Stimulated activated naive CD8-positive, alpha-beta T cell treated with anti-CD3 and anti-CD28 coated beads, Interleukin-15, amount 100 ng/mL, for 72 hours (primary cell): ENCODE measurements around the gene MTLN.
"Not testable (repeated sequence)": the region's sequence is repeated elsewhere in the genome, so short reads cannot be mapped to it uniquely, and the experiment has no call there.

ENCODE experiments used
- ATAC-seq: fragments of 150-1000 bp; cut with Tn5 transposase; 2 replicates; pipeline ENCODE4 v1.10.0; 2021; ENCODE audit warnings: mild to moderate bottlenecking, moderate library complexity
- DNase-seq, 2 donors: peaks; one replicate each; pipeline ENCODE4 v3.0.0; 2021 to 2022
- H3K27ac Mint-ChIP-seq, 2 donors: one replicate each; pipeline ENCODE4 v1.8.0; 2022; ENCODE audit warnings: mild to moderate bottlenecking in 2 of 2, mixed read lengths in 2 of 2, moderate library complexity in 2 of 2
- H3K27me3 Mint-ChIP-seq: one replicate; pipeline ENCODE4 v1.8.0; 2022; ENCODE audit warnings: mixed read lengths
- H3K4me1 Mint-ChIP-seq: one replicate; pipeline ENCODE4 v1.8.0; 2022; ENCODE audit warnings: mild to moderate bottlenecking, mixed read lengths
- H3K4me3 Mint-ChIP-seq, 2 donors: one replicate each; pipeline ENCODE4 v1.8.0; 2022; ENCODE audit warnings: mild to moderate bottlenecking in 2 of 2, mixed read lengths in 2 of 2, moderate library complexity in 1 of 2
- H3K9me3 Mint-ChIP-seq, 2 donors: one replicate each; pipeline ENCODE4 v1.8.0; 2022; ENCODE audit warnings: mixed read lengths in 2 of 2

The MTLN gene, protein sequence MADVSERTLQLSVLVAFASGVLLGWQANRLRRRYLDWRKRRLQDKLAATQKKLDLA

DNA sequence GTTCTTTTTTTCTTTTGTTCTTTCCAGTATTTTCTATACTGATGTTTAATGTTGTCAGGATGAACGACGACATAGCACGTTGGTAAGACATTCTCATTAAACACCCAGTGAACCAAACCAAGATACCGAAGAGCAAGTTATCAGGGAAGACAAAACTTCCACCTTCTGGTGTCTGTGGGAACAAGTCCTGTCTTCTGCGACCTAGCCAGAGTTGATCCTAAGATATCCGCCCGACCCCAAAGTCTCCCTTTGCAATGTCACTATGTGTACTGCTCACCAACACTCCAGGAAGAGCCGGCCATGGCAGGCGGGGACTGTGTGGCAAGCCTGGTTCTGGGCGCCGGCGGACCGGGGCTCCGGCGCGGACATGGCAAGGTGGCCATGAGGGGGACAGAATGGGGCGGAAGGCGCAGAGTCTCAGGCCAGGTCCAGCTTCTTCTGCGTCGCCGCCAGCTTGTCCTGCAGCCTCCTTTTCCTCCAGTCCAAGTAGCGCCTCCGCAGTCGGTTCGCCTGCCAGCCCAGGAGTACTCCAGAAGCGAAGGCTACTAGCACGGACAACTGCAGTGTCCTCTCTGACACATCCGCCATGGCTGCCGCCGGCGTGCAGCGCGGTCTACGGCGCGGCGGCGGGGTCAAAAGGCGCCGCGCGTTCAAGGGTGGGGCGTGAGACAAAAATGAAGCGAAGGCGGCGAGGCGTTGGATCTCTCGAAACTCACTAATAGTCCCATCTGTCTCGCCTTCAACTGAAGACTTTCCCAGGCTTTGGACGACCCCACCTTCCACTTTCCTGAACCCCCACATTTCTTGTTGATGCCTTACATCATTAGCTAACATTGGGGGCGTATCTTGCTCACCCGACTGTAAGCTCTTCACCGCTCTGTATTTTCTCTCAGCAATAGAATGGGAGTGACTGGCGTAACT lies at the start of gene MTLN:
Gene MTLN (minus strand): TSS at position 610 of the 921 bp plus-strand sequence. CDS start 22 bp downstream, at position 588.
- Mint-ChIP-seq H3K4me1 (peaks cover 19% of the 10 kb centered on the region), H3K9me3 (no peaks in the 10 kb centered on the region), H3K4me3 (peak within 1 kb of the TSS; percentile 87 to 93), H3K27me3 (peaks cover 30% of the 10 kb centered on the region), H3K27ac (peak within 1 kb of the TSS; percentile 93 to 97)
- DNase-seq: peak; percentile 71 to 75
- ATAC-seq: peak; percentile 96

DNA sequence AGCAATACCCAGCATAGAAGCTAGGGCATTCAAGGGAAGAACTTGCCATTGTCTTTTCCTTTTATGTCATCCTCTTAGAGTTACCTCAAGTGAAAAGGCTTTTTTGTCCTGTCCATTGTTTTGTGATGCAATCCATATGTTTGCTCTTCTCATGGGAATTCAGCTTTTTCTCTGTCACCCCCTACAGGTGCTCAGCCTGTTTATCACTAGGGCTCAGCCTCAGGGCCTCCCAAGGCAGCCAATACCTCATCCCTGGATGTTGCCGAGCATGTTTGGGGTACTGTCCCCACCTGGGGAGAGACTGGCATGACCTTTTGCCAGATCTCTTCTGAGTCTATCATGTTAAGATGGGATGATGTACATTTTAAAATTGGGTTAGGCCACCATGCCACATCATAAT lies 49.6 kb upstream of the MTLN start:
- not testable (repeated sequence) for H3K9me3 Mint-ChIP-seq, H3K27me3 Mint-ChIP-seq

DNA sequence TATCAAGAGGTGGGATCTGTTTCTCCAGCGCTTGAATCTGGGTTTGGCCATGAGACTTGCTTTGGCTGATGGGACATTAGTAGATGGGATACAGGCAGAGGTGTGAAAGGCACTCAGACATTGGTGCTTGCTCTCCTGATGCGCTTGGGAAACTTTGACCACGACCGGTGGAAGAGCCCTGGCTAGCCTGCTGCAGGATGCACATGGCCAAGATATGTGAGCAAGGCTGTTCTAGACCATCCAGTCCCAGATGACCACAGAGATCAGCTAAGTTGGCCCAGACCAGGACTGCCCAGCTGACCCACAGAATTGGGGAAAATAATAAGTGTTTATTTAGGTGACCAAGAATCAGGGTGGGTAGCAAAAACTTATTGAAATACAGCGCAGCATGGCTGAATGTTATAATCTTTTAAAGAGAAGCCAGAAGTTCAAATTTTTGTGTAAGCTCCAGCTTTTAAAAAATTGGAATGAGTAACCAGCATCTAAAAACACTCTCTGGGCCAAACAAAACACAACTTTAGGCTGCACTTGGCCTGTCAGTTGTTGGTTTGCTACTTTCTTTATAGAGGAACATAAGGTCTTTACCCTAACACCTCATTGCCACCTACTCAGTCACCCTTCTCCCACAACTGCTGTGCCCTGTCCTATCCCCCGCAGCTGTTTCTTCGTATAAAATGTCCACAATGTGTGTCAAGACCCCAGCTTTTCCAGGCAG lies 35.9 kb upstream of the MTLN start:
- H3K27me3 Mint-ChIP-seq, H3K4me1 Mint-ChIP-seq, DNase-seq, H3K9me3 Mint-ChIP-seq, H3K27ac Mint-ChIP-seq, ATAC-seq, H3K4me3 Mint-ChIP-seq: not testable (repeated sequence)

More for the DNA sequence above, 49.6 kb upstream of the MTLN start:
- ATAC-seq, H3K27ac Mint-ChIP-seq, H3K4me3 Mint-ChIP-seq, H3K4me1 Mint-ChIP-seq, DNase-seq: not testable (repeated sequence)

DNA sequence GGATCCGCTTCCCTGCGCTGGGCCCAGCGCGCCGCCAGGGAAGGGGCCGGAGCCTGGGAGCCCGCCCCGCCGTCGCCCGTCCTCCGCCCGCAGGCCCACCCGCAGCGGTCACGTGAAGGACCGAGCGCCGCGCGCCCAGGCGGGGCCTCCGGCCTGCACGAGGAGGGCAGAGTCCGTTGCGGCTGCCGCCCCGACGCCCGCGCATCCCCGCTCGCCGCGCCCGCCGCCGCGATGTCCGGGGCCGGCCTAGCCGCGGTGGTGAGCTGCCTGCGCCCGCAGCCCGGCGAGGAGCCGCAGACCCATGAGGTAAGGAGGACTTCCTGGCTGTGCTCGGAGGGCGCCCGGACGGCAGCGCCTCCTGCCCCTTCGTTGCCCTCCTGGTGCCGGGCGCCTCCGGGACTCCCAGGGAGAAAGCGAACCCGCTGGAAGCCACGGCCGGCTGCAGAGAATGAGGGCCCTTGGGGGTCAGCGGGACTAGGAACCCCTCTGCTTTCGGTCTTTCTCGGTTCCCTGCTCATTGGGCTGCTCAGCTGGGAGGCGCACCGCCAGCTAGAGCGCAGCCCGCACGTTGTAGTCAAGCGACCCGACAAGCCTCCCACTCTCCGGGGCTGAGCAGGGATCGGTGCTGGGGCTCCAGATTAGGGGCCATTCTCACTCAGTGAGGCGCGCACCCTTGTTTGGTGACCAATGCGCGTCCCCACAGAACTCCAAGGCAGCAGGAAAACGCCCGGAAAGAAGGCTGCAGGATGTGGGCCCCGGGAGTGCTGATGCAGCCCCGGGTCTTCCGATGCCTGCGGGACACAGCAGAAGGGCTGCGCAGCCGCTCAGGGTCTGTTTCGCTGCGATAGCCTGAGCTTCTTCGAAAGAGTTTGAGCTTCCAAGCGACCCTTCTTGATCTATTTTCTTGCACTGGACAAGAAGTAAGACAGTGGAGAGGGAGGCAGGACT lies 33.4 kb upstream of the MTLN start:
- not testable (repeated sequence) for H3K4me1 Mint-ChIP-seq, H3K9me3 Mint-ChIP-seq, H3K27ac Mint-ChIP-seq, H3K27me3 Mint-ChIP-seq, DNase-seq, H3K4me3 Mint-ChIP-seq
- ATAC-seq: peak; percentile 73

DNA sequence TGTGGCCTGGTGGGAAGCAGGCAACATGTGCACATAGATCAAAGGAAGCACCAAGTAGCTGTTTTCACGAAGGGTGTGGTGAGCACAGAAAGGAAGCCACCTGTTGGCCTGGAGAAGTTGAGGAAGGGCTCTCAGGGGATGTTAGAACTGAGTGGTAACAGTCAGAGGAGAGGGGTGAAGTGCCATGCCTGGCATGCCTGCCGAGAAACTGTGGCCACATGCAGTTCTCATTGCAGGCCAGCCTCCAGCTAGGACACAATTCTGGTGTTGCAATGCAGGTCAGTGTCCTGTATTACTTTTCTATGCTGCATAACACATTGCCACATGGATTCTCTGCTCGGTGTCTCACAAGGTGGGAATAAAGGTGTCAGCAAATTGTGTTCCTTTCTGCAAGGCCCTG lies 30.9 kb upstream of the MTLN start:
- ATAC-seq, H3K27ac Mint-ChIP-seq, H3K4me1 Mint-ChIP-seq, H3K9me3 Mint-ChIP-seq, H3K4me3 Mint-ChIP-seq, H3K27me3 Mint-ChIP-seq, DNase-seq: not testable (repeated sequence)

DNA sequence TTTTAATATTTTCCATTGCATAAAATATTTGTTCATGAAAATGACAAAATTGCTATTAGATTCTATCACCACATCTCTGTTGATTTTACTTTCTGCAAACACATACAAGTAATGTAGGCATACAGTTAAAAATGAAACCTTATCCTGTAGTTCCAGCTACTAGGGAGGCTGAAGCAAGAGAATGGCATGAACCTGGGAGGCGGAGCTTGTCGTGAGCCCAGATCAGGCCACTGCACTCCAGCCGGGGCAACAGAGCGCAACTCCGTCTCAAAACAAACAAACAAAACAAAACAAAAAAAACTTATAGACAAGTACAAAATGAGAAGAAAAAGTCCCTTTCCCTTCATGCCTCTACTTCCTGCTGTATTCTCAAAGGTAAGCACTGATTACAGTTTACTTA lies 22.2 kb upstream of the MTLN start:
- H3K4me1 Mint-ChIP-seq, ATAC-seq, H3K27ac Mint-ChIP-seq, DNase-seq, H3K27me3 Mint-ChIP-seq, H3K9me3 Mint-ChIP-seq, H3K4me3 Mint-ChIP-seq: not testable (repeated sequence)

DNA sequence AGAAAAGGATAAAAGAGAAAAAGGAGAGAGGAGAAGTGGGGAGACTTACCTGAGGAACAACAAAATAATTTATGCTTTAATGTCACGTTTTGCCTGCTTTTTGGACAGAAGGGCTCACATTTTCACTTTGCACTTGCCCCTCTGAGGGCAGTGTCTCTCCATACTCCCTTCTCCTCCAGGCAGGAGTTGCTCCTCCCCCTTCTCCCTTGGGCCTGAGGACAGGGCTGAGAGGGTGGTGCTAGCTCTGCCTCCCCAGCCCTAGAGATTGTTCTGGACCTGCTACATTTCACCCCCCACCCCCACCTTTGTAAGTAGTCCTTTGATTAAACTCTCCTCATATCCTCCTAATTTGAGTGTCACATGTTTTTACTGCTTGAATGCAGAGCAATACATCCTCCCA lies 17.5 kb upstream of the MTLN start:
- peaks cover 23% of the 10 kb centered on the region for H3K27me3 Mint-ChIP-seq
- H3K4me1 Mint-ChIP-seq, H3K27ac Mint-ChIP-seq, H3K9me3 Mint-ChIP-seq, DNase-seq, H3K4me3 Mint-ChIP-seq, ATAC-seq: not testable (repeated sequence)

DNA sequence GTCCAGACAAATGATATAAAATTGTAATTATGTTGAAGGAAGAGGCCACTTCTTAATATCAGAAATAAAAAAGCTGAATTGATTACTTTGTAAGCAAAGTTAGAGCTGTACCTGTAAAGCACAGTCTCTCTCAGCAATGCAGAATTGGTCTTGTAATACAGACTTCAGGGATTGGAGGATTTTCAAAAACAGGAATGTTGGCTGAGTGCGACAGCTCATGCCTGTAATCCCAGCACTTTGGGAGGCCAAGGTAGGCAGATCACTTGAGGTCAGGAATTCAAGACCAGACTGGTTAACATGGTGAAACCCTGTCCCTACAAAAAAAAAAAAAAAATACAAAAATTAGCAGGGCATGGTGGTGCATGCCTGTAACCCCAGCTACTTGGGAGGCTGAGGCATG lies 10.3 kb upstream of the MTLN start:
- not testable (repeated sequence) for ATAC-seq, H3K4me3 Mint-ChIP-seq, H3K27ac Mint-ChIP-seq, DNase-seq, H3K4me1 Mint-ChIP-seq, H3K9me3 Mint-ChIP-seq
- H3K27me3 Mint-ChIP-seq: peaks cover 61% of the 10 kb centered on the region

DNA sequence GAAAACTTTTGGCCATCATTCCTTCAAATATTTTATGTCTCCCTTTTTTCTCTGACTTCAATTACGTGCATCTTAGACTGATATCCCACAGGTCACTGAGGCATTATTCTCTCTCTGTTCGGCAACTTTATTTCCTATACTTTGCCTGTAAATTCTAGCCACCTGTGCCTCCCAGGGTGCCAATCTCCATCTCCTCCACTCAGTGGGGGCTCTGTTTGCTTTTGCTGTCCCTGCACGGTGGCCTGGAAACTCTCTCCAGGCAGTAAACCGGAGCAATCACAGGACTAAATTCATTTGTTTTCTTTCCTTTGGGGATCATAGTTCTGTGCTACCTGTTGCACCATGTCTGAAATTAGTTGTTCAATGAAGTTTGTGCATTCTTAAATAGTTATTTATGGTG lies 9.6 kb upstream of the MTLN start:
- H3K27me3 Mint-ChIP-seq: peaks cover 58% of the 10 kb centered on the region
- H3K9me3 Mint-ChIP-seq: no peaks in the 10 kb centered on the region
- no peaks in the 10 kb centered on the region for H3K4me1 Mint-ChIP-seq
- no peak overlapping the region for H3K4me3 Mint-ChIP-seq
- no peak for DNase-seq
- no peak overlapping the region for H3K27ac Mint-ChIP-seq
- no peak for ATAC-seq

DNA sequence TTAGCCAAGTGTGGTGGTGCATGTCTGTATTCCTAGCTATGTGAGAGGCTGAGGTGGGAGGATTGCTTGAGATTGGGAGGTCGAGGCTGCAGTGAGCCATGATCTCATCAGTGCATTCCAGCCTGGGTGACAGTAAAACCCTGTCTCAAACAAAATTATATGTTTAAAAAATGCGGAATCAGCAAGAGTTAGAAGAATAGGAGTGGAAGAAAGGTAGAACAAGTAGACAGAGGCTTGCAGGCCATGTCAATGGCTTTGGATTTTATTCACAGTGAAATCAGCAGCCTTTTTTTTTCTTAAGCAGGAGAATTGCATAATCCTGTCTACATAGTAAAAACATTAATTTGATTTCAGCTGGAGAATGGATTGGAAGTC lies 7.8 kb upstream of the MTLN start:
- peaks cover 65% of the 10 kb centered on the region for H3K27me3 Mint-ChIP-seq
- ATAC-seq: no peak
- no peak overlapping the region for H3K27ac Mint-ChIP-seq

DNA sequence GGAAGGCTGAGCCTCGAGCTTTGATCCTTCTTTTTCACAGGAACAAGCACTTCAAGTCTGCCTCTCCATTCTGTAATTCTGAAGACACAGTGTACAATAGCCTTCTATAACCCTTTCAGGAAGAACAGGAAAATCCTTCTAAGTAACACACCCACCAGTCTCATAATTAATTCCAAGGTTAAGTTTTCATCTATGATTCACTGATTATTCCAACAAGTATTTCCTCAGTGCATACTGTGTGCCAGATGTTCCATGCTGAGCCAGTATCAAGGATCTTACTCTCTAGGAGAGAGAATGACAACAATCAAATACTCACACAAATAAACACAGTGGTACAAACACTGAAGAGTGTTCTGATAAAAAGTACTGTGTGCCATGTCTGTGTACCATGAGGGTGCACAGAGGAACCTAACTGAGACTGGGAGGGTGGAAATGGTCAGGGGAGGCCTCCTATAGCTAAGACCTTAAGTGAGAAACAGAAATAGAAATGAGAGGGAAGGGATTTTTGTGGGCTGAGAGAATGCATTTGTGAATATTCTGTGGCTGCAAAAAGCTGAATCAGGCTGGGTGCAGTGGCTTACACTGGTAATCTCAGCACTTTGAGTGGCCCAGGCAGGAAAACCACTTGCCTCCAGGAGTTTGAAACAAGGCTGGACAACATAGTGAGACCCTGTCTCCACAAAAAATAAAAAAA lies 7.3 kb upstream of the MTLN start:
- no peaks in the 10 kb centered on the region for H3K4me1 Mint-ChIP-seq
- no peak for ATAC-seq
- no peaks in the 10 kb centered on the region for H3K9me3 Mint-ChIP-seq
- H3K4me3 Mint-ChIP-seq: no peak overlapping the region
- H3K27ac Mint-ChIP-seq: no peak overlapping the region
- DNase-seq: no peak
- peaks cover 70% of the 10 kb centered on the region for H3K27me3 Mint-ChIP-seq

More for the DNA sequence above, 7.8 kb upstream of the MTLN start:
- no peaks in the 10 kb centered on the region for H3K9me3 Mint-ChIP-seq
- no peaks in the 10 kb centered on the region for H3K4me1 Mint-ChIP-seq
- H3K4me3 Mint-ChIP-seq: no peak overlapping the region
- DNase-seq: no peak

DNA sequence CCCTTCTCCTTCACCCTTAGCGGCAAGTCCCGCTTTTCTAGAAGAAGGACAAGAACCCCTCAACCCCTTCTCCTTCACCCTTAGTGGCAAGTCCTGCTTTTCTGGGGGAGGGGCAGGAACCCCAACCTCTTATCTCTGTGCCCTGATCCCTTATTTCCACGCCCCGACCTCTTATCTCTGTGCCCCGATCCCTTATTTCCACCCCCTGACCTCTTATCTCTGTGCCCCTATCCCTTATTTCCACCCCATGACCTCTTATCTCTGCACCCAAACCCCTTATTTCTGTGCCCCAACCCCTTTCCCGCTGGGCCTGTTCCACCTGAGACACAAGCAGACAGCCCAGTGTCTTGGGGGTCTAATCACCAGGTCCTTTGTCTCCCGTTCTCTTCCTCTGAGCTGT lies 6.5 kb upstream of the MTLN start:
- H3K27me3 Mint-ChIP-seq: peaks cover 70% of the 10 kb centered on the region
- not testable (repeated sequence) for H3K27ac Mint-ChIP-seq

DNA sequence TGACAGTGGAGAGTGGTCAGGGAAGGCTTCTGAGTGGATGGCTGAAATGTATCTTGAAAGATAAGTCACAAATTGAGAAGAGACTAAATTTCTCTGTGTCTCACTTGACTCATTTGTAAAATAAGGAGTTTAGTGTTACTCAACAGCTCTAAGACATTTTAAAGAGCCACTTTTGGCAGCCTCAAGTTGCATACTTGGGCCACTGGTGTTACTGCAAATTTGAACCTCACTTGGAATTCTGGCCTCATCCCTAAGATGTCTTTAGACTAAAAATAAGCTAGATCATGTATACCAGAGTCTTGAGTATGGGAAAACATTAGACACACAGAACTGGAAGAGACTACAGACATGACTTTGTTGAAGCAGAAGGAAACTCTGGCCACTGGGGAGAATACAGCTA lies 4.5 kb upstream of the MTLN start:
- Mint-ChIP-seq H3K27ac (no peak overlapping the region), H3K4me3 (no peak overlapping the region), H3K27me3 (peaks cover 66% of the 10 kb centered on the region), H3K9me3 (no peaks in the 10 kb centered on the region), H3K4me1 (no peaks in the 10 kb centered on the region)
- DNase-seq (no peak), ATAC-seq (no peak)

More for the DNA sequence above, 6.5 kb upstream of the MTLN start:
- ATAC-seq, H3K9me3 Mint-ChIP-seq, H3K4me3 Mint-ChIP-seq, DNase-seq, H3K4me1 Mint-ChIP-seq: not testable (repeated sequence)

DNA sequence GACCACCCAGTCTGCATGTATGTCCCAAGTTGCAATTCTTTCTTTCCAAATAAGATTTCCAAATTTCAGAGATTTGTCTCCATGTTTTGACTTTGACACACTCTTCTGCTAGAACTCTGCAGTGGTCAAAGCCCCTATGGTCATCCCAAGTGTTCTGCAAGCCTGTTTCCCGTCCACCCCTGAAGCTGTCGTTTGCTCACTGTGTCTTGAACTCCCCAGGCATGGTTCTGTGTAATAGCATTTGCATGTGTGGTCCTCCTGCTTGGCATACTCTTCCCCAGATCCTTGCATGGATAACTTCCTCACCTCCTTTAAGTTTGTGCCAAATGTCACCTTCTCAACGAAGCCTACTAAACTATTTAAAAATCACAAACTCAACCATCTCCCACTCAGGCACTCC lies 3.9 kb upstream of the MTLN start:
- DNase-seq (no peak), ATAC-seq (no peak)
- Mint-ChIP-seq H3K27ac (no peak overlapping the region), H3K4me1 (no peaks in the 10 kb centered on the region), H3K4me3 (no peak overlapping the region), H3K9me3 (no peaks in the 10 kb centered on the region), H3K27me3 (peaks cover 60% of the 10 kb centered on the region)
